H1 (cell line): ENCODE data around the gene NGFR. TPM values are rescaled to one million over a fixed set of nuclear protein-coding genes. Genes with fewer than 3 reads are reported as not detected.

Source experiments
- EZH2 ChIP-seq: fragments of 200-600 bp; sonication (generic); IDR thresholded peaks from 2 replicates; pipeline ENCODE4 v1.7.1; 2012; ENCODE audit warnings: low read depth, mild to moderate bottlenecking, moderate library complexity, low read length, inconsistent platforms; ENCODE audit not compliant: severe bottlenecking
- TCF12 ChIP-seq: IDR thresholded peaks from 2 replicates; pipeline ENCODE4 v1.6.1; 2011; ENCODE audit warnings: low read depth, mild to moderate bottlenecking, low read length
- polyA plus RNA-seq, 7 experiments: library from polyadenylated mRNA; depleted of rRNA in 3 of 7; stranded (reverse) in 5 of 7; unstranded in 2 of 7; fragments of >200 nt in 5 of 7; fragments of 200-250 nt in 2 of 7; gene quantifications; 1 replicate in 5 of 7; 2 replicates in 1 of 7; 4 replicates in 1 of 7; pipeline versions ENCODE4 v1.2.1 to v1.2.3, GENCODE V29; 2011 to 2013; ENCODE audit warnings: missing spikeins in 2 of 7, mixed read lengths in 2 of 7
- total RNA-seq: library from RNA; stranded (reverse); fragmentation: NEBNext Ultra II Directional; extraction: Animal tissue kit (Norgen Biotek cat#: 25700); gene quantifications from 2 replicates; pipeline ENCODE4 v1.2.1, GENCODE V29; 2021

NGFR gene
- total and polyA plus RNA-seq, 2 of the 8 experiments (the other 6 are each of a cell fraction or from before 2014, with no cell fraction given): 8.1 to 10.3 TPM

- no peak for TF ChIP-seq EZH2
- no peak for TF ChIP-seq TCF12
Measured at GRCh38 chr17:49461580-49461979, 33.5 kb upstream of the NGFR start (continued).
